HK-2 (cell line): ENCODE results near the gene DNAJC12.
"Not testable (repeated sequence)": the region's sequence is repeated elsewhere in the genome, so short reads cannot be mapped to it uniquely, and the experiment has no call there.

Experiments used
- DNase-seq: peaks from one replicate; pipeline ENCODE4 v3.0.0-alpha.2; 2018; ENCODE audit not compliant: unreplicated experiment

Gene DNAJC12

GRCh38 chr10:67837541-67838314 lies at the start of gene DNAJC12:
DNAJC12 (minus strand) TSS chr10:67838188; CDS start chr10:67838011, 177 bp downstream.
- DNase-seq: no peak

GRCh38 chr10:67884842-67885670 lies 47.1 kb upstream of the DNAJC12 start:
- peak; percentile 89 for DNase-seq

- DNase-seq: peak; percentile 98
These were observed 46.4 kb upstream of the DNAJC12 start, which contains the start of gene SIRT1 for GRCh38 chr10:67884313-67884841. SIRT1 (plus strand) TSS chr10:67884656; CDS start chr10:67884722, 66 bp downstream.

GRCh38 chr10:67883710-67884312 lies 45.8 kb upstream of the DNAJC12 start:
- DNase-seq: no peak

DNA sequence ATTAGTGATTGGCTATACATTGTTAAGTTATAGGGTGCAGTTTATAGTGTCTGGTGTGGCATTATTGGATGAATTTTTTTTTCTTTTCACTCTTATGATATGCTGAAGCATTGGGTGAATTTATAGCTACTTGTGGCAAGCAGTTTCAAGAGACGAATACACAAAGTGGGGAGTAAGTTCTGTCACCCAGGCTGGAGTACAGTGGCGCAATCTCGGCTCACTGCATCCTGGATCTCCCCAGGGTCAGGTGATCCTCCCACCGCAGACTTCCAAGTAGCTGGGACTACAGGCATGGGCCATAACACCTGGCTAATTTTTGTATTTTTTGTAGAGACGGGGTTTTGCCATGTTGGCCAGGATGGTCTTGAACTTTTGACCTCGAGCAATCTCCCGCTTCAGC lies 40.1 kb upstream of the DNAJC12 start:
- no peak for DNase-seq

GRCh38 chr10:67877421-67877820 lies 39.4 kb upstream of the DNAJC12 start:
- DNase-seq: not testable (repeated sequence)

DNA sequence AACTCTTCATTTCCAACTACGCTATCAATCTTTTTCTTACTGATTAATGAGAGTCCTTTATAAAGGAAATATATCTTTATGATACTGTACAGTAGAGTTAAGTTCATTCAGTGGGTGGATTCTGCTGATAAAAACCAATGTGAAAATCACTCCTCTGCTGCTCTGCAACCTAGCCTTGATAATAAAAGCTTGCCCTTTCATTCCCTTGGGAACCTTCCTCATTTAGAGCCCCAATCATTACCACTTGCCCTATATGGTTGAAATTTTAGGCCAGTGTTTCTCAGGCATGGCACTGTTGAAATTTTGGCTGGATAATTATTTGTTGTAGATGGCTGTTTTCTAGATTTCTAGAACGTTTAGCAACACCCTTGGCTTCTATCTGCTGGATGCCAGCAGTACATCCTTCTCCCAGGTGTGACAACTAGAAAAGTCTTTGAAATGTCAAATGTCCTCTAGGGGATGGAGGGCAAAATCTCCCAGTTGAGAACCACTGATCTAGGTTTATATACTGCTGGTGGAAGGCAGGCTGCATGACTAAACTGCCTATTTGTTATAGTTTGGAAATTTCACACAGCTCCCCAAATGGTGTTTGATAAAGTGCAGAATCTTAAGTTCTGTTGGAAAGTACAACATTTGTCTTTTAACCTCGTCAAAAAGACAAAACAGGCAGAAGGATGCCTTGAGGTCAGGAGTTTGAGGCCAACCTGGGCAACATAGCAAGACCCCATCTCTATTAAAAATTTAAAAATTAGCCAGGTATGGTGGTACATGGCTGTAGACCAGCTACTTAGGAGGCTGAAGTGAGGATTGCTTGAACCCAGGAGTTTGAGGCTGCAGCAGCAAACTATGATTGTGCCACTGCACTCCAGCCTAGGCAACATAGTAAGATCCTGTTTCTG lies 37.6 kb upstream of the DNAJC12 start:
- no peak for DNase-seq

- no peak for DNase-seq
These were observed 32.0 kb upstream of the DNAJC12 start for GRCh38 chr10:67869996-67870395.

DNA sequence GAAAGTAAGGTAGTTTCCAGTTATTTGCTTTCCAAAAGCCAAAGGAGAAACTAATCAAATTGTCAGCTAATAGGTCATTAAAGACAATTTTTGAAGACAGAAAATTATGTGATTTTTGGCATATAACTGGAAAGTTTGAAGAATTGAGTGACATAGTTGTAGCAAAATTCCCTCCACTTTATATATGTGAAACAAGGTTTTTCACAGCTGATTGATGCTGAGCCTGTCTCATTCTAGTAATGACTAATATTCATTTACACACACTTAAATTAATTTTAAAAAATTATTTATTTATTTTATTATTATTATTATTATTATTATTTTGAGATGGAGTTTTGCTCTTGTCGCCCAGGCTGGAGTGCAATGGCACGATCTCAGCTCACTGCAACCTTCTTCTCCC lies 30.1 kb upstream of the DNAJC12 start:
- no peak for DNase-seq

DNA sequence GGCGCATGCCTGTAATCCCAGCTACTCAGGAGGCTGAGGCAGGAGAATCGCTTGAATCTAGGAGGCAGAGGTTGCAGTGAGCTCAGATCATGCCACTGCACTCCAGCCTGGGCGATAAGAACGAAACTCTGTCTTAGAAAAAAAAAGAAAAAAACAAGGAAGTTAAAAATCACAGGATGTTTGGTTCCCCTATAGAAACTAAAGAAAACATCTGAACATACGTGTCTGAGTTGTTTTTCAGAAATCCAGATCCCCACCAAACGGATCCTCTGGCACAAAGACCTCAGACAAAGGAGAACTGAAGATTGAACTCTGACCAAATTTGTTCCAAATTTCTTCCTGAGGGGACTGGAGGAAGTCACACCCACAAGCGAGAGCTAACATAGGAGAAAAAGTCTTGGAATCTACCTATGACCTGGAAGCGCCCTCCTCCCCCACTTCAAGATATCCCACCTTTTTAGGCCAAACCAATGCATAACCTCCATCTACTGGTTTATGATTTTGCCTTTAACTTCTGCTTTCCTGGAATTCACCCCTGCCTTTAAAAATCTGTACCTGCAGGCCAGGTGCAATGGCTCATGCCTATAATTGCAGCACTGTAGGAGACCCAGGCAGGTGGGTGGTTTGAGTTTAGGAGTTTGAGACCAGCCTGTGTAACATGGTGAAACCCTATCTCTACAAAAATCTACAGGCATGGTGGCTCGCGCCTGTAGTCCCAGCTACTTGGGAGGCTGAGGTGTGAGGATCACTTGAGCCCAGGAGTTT lies 26.8 kb upstream of the DNAJC12 start:
- no peak for DNase-seq

DNA sequence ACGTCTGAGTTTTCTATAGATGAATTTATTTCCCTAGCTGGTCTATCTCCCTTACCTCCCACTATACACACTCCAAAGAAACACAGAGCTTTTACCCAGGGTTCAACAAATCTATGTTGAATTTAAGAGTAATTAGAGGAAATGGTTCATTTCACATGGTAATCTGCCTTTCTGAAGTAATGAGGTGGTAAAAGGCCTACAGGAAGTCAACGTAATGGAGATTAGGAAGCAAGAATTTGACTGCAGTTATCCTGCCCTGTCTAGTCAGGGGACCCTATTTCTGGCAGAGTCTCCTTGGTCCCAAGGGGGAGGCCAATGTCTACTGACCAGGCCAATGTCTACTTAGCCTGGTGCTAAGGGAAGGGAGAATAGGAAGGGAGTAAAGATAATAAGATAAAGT lies 25.1 kb upstream of the DNAJC12 start:
- DNase-seq: no peak

GRCh38 chr10:67861750-67862432 lies 23.9 kb upstream of the DNAJC12 start:
- no peak for DNase-seq

DNA sequence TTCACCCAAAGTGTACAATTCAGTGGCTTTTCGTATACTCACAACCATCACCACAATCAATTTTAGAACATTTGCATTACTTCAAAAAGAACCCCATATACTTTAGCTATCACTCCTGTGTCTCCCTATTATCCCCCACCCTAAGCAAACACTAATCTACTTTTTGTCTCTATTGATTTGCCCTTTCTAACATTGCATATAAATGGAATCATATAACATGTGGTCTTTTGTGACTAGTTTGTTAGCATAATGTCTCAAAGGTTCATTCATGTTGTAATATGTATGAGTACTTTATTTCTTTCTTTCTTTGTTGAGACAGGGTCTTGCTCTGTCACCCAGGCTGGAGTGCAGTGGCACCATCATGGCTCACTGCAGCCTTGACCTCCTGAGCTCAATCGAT lies 21.0 kb upstream of the DNAJC12 start:
- no peak for DNase-seq

DNA sequence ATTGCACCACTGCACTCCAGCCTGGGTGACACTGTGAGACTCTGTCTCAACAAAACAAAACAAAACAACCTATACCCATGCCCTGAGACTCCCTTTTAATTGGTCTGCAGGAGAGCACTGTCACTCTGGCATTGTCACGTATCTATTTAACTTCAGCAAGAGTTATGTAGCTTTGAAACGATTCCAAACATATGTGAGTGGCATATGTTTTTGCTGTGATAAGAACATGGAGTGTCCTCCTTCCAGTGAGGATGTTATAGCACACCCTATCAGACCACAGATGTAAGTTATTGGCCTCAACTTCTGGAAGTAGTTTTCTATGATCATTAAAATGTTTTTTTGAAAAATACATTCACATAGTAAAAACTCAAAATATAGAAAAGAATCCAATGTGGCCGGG lies 15.5 kb upstream of the DNAJC12 start:
- DNase-seq: no peak

DNA sequence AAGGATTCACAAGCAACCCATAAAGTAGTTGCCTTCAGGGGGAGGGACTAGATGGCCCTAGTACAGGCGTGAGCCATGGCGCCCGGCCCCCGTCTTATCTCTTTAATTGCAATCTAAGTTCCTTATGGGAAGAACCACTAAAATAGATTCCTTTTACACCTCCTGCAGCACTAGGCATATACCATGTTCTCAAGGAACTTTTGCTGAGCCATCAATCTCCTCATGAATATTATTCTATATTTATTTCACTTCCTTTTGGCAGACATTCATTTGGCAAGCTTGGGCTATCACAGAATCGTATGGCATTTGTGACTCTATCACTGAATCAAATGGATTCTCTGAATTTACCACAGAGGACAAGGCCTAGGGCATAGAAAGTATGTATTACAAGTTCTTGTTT lies 14.8 kb upstream of the DNAJC12 start:
- no peak for DNase-seq

GRCh38 chr10:67851186-67851585 lies 13.2 kb upstream of the DNAJC12 start:
- no peak for DNase-seq

DNA sequence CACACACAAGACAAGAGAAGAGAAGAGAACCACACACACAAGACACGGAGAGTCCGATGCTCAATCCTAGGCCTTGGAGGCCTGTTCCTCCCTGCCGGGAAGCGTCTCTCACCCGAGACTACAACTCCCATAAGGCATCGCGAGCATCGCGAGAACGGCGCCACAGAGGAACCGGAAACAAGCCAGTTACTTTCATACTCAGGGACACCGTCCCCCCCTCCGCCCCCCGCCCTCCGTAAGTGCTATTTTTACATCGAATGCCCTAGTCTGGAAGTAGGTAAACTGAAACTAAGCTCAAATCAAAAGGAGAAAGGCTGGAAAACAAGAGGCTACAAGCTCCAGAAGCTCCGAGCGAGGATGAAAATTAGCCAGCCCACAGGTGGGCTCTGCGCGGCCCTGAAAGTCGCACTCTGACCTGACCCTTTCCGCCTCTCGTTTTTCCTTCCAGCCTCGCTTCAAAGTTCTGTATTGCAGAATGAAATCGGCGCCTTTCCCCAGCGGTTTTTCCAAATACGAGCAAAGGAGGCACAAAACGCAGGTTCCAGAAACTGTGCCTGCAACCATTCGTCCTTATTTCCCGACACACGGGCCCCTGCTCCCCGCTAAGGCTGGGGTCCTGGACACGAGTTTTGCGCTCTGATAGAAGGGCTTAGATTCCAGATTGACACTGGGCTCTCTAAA lies 11.5 kb upstream of the DNAJC12 start:
- peak; percentile 97 for DNase-seq

- DNase-seq: no peak
These were observed 5.3 kb upstream of the DNAJC12 start for GRCh38 chr10:67843284-67843683.

DNA sequence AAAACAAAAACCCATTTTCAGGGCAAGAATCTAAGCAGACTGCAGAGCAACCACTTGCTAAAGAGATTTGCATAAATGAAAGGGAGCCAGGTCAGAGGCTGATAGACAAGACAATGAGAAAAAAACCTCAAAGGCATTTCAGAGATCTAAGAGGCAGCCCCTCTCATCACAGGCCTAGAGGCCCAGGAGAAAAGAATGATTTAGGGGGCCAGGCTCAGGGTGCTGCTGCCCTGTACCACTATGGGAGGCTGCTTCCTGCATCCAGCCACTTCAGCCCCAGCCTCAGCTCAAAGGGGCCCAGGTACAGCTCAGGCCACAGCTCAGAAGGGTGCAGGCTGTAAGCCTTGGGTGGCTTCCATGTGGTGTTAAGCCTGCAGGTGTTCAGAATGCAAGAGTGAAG lies 3.7 kb upstream of the DNAJC12 start:
- DNase-seq: no peak
